Lower leg skin (tissue), 4 donors: ENCODE data around the gene NKAIN2. TPM values are rescaled to one million over a fixed set of nuclear protein-coding genes. Genes with fewer than 3 reads are reported as not detected.

Experiments
- DNase-seq, 2 donors: peaks; one replicate each; pipeline ENCODE4 v3.0.0-alpha.2; 2019; ENCODE audit warnings: low spot score in 2 of 2
- H3K4me3 ChIP-seq: fragments of 200-600 bp; sonication (generic); 2 replicates; pipeline ENCODE4 v1.5.1; 2017; ENCODE audit warnings: mild to moderate bottlenecking, low read depth; ENCODE audit not compliant: poor library complexity, severe bottlenecking
- POLR2A ChIP-seq, 2 donors: fragments of 450-650 bp; IDR thresholded peaks; one replicate each; pipeline ENCODE4 v1.6.1; 2016 to 2017; ENCODE audit warnings: antibody characterized with exemption in 2 of 2, mild to moderate bottlenecking in 1 of 2, moderate library complexity in 1 of 2
- WGBS, 2 donors: methylation state at CpG; one replicate each; pipeline ENCODE4 v1.1.5; 2018; 5-methylcytosine and 5-hydroxymethylcytosine counted together
- intact Hi-C: fragments of 100-400 bp; cut with DNase I; formaldehyde crosslinking; loops from one replicate; pipeline ENCODE4 v1.15.0; 2023; ENCODE audit warnings: low total_unique reads
- total RNA-seq, 4 donors: library from RNA; depleted of rRNA; stranded (reverse); fragments of >200 nt; gene quantifications; one replicate each; pipeline ENCODE4 v1.1.0, GENCODE V29; 2016
- TF ChIP-seq, protein P1 (sequence below), 3 donors: fragments of 450-650 bp; IDR thresholded peaks; one replicate each; pipeline ENCODE4 v1.5.1; 2016; ENCODE audit warnings: antibody characterized with exemption in 3 of 3, mild to moderate bottlenecking in 3 of 3, moderate library complexity in 2 of 3

The NKAIN2 gene
- total RNA-seq, 4 donors from 2014 or later, result 0.37 TPM; not detected in 3

GRCh38 chr6:124057461-124057860 is 253.8 kb downstream of the NKAIN2 start:
- WGBS, 2 donors, result 47 to 55% methylated on average over 2 of the region's 2 CpGs
- intact Hi-C loops, result no loop called here
- no peak for DNase-seq
- TF ChIP-seq, protein P1, sequence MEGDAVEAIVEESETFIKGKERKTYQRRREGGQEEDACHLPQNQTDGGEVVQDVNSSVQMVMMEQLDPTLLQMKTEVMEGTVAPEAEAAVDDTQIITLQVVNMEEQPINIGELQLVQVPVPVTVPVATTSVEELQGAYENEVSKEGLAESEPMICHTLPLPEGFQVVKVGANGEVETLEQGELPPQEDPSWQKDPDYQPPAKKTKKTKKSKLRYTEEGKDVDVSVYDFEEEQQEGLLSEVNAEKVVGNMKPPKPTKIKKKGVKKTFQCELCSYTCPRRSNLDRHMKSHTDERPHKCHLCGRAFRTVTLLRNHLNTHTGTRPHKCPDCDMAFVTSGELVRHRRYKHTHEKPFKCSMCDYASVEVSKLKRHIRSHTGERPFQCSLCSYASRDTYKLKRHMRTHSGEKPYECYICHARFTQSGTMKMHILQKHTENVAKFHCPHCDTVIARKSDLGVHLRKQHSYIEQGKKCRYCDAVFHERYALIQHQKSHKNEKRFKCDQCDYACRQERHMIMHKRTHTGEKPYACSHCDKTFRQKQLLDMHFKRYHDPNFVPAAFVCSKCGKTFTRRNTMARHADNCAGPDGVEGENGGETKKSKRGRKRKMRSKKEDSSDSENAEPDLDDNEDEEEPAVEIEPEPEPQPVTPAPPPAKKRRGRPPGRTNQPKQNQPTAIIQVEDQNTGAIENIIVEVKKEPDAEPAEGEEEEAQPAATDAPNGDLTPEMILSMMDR (IDR thresholded peaks at IDR 0.05), result no peak
- no peak for TF ChIP-seq POLR2A (IDR thresholded peaks at IDR 0.05)
- no peak overlapping the region for H3K4me3 ChIP-seq

GRCh38 chr6:124064317-124065113 is 260.9 kb downstream of the NKAIN2 start:
- DNase-seq, result no peak
- H3K4me3 ChIP-seq, result no peak overlapping the region
- no peak for TF ChIP-seq POLR2A (IDR thresholded peaks at IDR 0.05)
- TF ChIP-seq, protein P1 (IDR thresholded peaks at IDR 0.05), result no peak
- intact Hi-C loops, result no loop called here
- WGBS, 2 donors, result 72 to 76% methylated on average over 3 of the region's 3 CpGs

GRCh38 chr6:124066269-124066668 is 262.6 kb downstream of the NKAIN2 start:
- intact Hi-C loops, result no loop called here
- DNase-seq, result no peak
- H3K4me3 ChIP-seq, result no peak overlapping the region
- TF ChIP-seq, protein P1 (IDR thresholded peaks at IDR 0.05), result no peak
- TF ChIP-seq POLR2A (IDR thresholded peaks at IDR 0.05), result no peak

DNA sequence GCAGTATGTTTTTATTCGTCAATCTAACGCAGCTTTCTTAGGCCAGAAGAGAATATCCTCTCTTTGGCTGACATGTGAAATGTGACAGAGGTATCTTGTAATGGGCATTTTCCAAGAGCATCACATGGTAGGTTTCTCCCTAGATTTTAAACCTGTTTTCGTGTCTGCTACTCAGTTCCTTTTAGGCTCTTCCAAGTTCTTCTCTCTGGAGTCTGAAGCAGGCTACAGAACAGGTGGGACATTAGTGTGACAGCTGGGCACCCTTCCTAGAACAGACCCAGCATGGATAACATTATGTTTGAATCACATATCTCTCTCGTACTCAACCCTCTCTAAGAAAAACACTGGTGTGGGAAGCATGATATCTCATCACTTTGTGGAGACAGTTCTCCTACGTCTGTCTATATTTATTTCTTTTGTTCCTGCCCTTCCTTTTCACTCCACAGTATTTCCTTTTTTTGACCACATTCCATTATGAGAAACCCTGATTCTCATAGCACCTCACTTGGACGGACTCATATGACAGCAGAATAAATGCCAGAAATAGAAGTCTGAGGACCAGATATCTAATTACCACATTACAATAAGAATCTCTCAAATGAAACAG is 263.4 kb downstream of the NKAIN2 start:
- no peak for DNase-seq
- H3K4me3 ChIP-seq, result no peak overlapping the region
- 78 to 81% methylated on average over 6 of the region's 6 CpGs for WGBS, 2 donors
- intact Hi-C loops, result no loop called here
- no peak for TF ChIP-seq POLR2A (IDR thresholded peaks at IDR 0.05)
- TF ChIP-seq, protein P1 (IDR thresholded peaks at IDR 0.05), result no peak

DNA sequence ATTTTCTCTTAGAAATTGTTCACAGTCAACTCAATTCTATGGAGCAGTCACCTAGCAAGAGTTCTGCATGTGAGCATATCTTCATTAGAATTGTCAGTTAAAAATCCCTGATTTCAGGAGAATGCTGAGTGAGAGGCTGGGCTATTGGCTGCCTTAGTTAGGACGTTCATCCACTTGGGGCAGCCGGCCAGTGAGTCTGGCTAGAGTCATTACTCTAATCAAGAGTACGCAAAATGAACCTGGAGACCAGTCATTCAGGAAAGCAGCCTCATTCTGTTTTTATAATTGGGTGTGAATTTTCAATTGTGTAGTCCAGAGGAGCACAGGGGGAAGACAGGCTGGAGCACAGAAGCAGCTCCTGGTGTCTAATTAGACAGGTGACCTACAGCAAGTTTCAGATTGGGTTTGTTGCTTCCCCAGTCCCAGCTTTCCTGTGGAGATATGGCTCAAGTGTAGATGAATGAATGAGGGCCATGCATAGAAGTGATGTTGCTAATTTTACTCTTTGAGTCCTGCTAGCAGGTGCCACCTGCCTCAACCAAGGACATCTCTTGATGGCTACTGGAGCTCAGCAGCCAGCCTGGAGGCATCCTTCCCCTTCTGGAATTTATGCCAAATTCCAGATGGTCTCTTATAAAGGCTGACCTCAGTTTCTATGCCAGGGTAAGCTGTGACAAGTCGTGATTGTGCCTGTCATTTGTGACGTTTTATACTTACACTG is 265.7 kb downstream of the NKAIN2 start:
- no peak for TF ChIP-seq POLR2A (IDR thresholded peaks at IDR 0.05)
- TF ChIP-seq, protein P1 (IDR thresholded peaks at IDR 0.05), result no peak
- H3K4me3 ChIP-seq, result no peak overlapping the region
- intact Hi-C loops, result no loop called here
- 68 to 76% methylated on average over 5 of the region's 5 CpGs for WGBS, 2 donors
- no peak for DNase-seq
